NCI-H82 treated with DMSO at 0.1 percent for 48 hours (cell line): ENCODE results near the gene EIF4B.
"Not testable (repeated sequence)": the region's sequence is repeated elsewhere in the genome, so short reads cannot be mapped to it uniquely, and the experiment has no call there.

Source experiments
- DNase-seq: peaks from one replicate; lab custom pipeline; 2025; ENCODE audit not compliant: unreplicated experiment; lab: John Stamatoyannopoulos, UW

The EIF4B gene

GRCh38 chr12:53005986-53006809 lies at the start of gene EIF4B:
Gene EIF4B, plus strand, starts transcription at chr12:53006456. Its CDS starts 28 bp downstream, at chr12:53006484.
- peak; percentile 98 for DNase-seq

DNA sequence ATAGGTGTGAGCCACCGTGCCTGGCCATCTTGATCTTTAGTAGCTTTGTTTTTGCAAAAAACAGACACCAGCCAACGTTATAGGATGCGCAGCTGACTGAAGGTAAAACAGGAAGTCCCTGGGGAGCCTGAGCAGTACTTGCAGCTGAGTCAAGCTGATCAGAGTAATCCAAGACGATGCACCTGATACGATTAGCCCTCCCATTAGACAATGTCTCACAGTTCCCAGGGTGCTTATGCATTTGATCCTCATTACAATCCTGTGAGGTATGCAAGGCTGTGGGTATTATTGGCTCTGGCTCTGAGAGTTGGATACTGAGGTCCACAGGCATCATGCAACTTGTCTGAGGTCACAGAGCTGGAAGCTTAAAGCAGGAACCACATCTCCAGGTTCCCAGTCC lies 49.3 kb upstream of the EIF4B start:
- peak; percentile 92 for DNase-seq

DNA sequence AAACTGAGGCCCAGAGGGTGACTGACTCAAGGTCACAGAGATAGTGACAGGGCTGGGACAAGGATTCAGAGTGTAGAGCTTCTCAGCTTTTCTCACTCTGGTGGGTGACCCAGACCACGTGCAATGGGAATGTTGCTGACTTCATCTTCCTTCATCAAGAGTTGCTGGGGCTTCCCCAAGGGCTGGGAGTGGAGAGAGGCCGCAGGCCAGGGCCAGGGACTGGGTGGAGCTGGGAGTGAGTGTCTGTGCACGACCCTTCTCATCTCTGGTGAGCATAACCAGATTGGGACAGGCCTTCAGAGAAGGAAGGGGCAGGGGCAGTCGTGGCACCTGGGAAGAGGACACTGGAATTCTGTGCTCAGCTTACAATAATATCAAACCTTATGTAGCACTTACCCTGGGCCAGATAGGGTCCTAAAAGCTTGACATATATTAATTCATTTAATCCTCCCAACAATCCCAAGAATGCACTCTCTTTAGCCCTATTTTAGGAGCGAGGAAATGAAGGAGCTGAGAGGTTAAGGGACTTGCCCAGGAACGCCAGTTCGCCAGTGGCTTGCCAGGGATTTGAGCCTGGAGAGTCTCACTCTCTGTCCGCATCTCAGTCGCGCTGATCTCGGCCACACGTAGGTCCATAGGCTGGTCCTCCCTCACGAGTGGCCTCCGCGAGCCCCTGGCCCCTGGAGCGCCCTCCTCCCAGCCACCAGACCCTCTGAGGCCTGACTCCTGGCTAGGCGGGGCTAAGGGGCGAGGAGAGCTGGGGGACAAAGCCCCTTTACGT lies 41.5 kb upstream of the EIF4B start:
- no peak for DNase-seq

- no peak for DNase-seq
Observed at GRCh38 chr12:52965337-52965731, 40.9 kb upstream of the EIF4B start.

DNA sequence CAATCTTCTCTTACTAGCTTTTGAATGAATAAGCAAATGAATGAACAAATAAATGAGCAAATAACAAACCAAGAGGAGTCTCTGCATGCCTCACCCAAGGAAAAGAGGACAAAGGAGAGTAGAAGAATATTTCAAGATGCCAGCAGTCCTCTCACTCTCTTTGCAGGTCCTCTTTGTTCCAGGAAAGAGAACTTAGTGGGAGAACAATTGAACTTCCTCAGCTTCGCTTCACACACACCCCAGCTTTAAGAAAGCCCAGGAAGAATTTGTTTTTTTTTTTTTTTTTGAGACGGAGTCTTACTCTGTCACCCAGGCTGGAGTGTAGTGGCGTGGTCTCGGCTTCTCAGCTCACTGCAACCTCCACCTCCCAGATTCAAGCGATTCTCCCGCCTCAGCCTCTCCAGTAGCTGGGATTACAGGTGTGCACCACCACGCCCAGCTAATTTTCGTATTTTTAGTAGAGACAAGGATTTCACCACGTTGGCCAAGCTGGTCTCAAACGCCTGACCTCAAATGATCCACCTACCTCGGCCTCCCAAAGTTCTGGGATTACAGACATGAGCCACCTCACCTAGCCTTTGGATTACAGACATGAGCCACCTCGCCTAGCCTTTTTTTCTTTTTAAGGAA lies 37.0 kb upstream of the EIF4B start:
- no peak for DNase-seq

GRCh38 chr12:52969828-52970569 lies 36.3 kb upstream of the EIF4B start:
- DNase-seq = no peak

DNA sequence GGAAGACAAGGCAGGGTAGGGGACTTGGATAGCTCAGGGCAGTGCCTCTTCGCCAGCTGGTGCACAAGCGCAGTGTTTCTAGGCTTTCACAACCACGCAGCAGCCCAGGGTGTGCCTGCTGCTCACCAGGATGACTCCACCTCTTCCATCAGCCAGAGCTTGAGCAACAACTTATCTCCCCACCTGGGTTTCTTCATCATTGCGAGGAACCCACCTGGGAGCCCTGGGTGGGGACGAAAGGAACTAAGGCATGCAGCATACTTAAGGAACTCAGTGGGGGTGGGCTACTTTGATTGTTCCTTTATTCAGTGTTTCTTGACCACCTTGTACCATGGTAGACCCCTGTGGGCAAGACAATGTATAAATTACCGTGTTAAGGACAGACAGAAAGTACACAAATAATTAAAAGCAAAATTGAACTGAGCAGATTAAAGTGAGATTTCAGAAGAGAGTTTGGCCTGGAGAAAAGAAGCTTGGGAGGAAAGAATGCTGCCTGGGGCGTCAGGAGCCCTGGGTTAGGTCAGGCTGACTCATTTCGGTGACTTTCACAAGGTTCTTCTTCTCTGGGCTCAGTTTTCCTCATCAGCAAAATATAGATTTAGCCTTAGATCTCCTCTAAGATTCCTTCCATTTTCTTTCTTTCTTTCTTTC lies 34.5 kb upstream of the EIF4B start:
- no peak for DNase-seq

DNA sequence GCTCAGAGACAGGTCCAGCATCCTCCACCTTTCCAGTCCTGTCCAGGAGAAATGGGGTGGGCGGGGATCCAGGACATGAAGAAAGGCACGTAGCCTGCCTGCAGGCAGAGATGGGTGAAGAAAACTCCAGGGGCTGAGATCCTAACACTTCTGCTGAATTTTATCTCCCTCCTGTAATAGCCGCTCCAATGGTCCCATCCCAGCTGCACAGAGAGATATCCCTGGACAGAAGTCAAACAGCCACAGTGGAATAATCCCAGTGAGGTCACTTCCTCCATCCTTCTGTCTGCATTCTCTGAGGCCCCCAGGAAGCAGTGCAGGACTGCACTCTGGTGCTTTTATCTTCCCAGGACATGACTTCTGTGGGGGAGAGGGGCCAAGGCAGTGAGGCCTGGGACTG lies 31.1 kb upstream of the EIF4B start:
- no peak for DNase-seq

- no peak for DNase-seq
Observed at GRCh38 chr12:52975820-52976573, 30.3 kb upstream of the EIF4B start.

DNA sequence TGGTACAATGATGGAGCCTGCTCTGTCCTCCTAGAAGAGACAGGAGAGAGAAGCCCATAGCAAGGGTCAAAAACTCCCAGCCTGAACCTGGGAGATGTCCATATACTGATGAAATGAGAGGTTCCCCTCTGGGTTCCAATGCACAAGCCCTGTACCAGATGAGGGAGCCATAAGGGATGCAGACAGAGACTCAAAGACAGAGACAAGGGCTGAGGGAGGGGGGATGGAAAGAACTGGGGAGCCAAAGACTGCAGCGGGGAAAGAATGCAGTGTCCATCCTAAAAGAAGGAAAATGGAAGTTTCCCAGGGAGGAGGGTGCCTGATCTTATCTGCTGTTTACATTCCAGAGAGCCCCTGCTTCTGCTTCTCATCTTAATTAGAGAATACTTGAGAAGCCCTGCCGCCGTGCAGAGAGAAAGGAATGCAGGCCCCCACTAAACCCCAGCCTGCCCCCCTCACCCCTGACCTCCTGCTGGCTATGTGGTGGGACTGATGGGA lies 29.6 kb upstream of the EIF4B start:
- no peak for DNase-seq

DNA sequence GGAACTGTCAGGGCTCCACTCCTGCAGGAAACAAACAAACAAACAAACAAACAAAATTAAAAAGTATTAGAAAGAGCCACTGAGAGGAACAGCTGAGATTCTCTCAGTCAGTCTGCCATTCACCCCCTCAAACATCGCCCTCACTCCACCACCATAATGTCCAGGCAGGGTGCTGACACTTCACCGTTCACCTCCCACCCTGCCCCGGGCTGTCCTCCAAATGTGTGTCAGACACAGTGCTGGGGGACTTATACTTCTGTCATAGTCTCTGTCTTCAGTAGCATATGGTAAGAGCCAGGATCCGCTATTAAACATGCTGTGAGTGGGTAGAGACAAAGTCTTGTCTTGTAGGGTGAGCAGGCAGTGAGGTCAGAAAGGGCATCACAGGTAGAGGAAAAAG lies 29.1 kb upstream of the EIF4B start:
- no peak for DNase-seq

GRCh38 chr12:52980096-52980649 lies 26.1 kb upstream of the EIF4B start:
- DNase-seq = no peak

DNA sequence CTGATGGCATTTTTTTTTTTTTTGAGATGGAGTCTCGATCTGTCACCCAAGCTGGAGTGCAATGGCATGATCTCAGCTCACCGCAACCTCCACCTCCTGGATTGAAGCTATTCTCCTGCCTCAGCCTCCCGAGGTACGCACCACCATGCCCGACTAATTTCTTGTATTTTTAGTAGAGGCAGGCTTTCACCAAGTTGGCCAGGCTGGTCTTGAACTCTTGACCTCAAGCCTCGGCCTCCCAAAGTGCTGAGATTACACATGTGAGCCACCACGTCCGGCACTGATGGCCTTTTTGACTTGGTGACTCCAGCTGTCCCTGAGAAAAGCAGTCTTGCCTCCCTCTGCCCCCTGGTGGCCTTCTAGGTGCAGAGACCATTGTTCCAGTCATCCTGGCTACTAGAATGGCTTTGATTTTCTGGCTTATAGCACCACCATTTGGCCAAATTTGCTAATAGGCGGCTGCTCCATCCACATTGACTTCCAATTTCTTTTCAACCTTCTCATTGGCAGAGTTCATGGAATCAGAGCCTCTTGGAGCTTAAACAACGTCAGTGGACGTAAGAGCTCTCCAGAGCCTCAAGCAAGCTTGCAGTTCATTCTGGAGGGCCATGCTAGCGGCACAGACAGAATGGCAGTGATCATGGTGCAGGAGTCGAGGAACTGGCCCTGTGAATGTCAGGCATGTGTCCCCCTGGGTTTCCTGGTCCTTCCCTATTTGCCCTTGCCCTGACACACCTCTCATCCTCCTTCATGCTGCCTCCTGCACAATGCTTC lies 25.4 kb upstream of the EIF4B start:
- peak; percentile 78 for DNase-seq

DNA sequence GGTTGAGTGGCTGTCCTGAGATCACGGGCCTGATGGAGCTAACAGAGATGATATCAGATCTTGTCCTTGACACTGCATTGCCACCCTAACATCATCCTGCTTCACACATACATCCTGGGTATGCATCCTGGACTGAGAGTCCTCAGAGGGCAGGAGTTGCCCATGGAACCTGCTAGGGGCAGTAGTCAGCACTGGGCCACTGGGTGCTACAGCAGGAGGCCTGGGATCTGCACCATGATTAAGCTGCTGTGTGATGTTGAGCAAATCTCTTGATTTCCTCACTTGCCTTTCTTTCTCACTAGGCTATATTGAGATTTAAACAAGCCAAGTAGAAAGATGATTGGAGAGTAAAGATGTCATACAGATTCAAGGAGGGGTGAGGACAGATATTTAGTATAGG lies 22.1 kb upstream of the EIF4B start:
- DNase-seq = no peak

DNA sequence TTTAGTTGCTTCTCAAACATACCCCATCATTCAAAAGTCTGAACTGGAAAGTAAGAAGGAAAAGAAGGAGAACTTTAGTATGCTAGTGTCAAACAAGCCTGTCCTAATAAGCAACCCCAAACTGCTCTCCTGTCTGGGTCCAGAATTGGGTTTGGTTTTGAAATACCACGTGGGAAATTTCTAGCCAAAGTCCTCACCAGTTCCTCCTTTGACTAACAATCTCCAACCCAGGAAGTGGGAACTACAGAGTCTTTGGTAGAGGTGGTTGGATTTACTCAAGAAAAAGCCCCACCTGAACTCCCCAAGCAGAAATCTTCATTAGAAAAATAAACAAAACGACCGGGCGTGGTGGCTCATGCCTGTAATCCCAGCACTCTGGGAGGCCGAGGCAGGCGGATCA lies 17.4 kb upstream of the EIF4B start:
- no peak for DNase-seq

DNA sequence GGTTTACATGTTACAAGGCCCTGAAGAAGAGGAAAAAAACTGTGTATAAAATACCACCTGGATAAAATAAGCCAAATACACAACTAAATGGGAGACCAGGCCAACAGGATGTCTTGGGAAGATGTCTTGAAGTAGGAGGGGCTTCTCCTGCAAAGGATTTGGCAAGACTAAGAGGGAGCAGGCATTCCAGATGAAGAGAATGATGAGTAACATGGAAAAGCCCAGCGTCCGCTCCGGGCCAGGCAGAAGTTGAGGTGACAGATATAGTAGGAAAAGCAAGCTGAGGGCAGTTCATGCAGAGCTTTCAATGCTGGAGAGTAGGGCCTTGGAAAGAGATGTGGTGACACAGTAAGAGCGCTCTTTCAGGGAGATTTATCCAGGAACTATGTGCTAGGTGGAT lies 16.1 kb upstream of the EIF4B start:
- no peak for DNase-seq

- DNase-seq = not testable (repeated sequence)
Observed at GRCh38 chr12:52992240-52992639, 14.0 kb upstream of the EIF4B start.

DNA sequence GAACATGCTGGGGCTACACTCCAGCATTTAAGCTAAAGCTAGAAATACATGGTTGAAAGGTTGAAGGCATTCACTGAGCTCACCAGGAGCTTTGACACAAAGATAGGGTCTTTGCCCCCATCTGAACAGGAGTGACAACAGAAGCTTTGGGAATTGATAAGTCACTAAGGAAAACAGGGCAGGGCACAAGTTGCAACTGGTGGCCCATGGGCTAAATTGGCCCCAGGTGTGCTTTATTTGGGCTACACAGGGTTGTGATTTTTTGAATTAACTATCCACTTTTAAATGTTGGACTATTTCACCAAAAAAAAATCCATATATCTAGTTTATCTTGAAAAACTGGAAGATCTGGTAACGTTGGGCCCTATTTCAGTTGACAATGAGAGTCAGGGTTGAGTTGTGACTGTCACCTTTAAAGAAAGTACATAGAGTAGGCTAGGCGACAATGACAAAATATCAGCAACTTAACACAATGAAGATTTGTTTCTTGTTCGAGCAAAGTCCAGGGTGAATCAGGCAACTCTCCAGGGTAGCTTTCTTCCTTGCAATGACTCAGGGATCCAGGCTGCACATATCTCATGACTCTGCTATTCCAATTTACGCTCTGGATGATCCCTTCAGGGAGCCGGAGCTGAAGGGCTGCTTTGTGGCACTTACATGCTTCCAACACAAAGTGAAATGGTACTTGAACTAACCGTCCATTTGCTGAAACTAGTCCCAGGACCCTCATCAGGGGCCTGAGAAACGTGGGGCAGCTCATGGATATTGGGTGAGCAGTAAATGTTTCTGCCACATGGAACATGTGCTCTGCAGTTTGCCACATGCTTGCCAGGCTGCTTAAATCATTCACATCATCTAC lies 13.3 kb upstream of the EIF4B start:
- no peak for DNase-seq
